Stimulated activated CD4-positive, alpha-beta T cell treated with anti-CD3 and anti-CD28 coated beads, Interleukin-12 subunit alpha, Interleukin-12 subunit beta, amount 100 ng/mL, for 48 hours (primary cell): ENCODE data around the gene RBMS1.

Experiments used
- DNase-seq, 3 donors: peaks; one replicate each; pipeline ENCODE4 v3.0.0-alpha.2; 2020; ENCODE audit warnings: low read depth in 2 of 3, low spot score in 1 of 3

RBMS1 gene

GRCh38 chr2:160257041-160257742 is 236.4 kb downstream of the RBMS1 start:
- no peak for DNase-seq

- no peak for DNase-seq
Observed at GRCh38 chr2:160256507-160256906, 237.1 kb downstream of the RBMS1 start.

GRCh38 chr2:160255408-160255807 is 238.2 kb downstream of the RBMS1 start:
- DNase-seq, result no peak

GRCh38 chr2:160254189-160254762 is 239.3 kb downstream of the RBMS1 start:
- no peak for DNase-seq

GRCh38 chr2:160253440-160254188 is 240.0 kb downstream of the RBMS1 start:
- DNase-seq, result no peak

- DNase-seq, result no peak
Observed at GRCh38 chr2:160252900-160253299, 240.7 kb downstream of the RBMS1 start.

GRCh38 chr2:160252278-160252887 is 241.2 kb downstream of the RBMS1 start:
- no peak for DNase-seq

GRCh38 chr2:160251569-160251968 is 242.0 kb downstream of the RBMS1 start:
- DNase-seq, result no peak

- no peak for DNase-seq
Observed at GRCh38 chr2:160249876-160250275, 243.7 kb downstream of the RBMS1 start.

- no peak for DNase-seq
Observed at GRCh38 chr2:160247296-160248035, 246.1 kb downstream of the RBMS1 start.

GRCh38 chr2:160246356-160246755 is 247.3 kb downstream of the RBMS1 start:
- no peak for DNase-seq

GRCh38 chr2:160245614-160246155 is 247.9 kb downstream of the RBMS1 start:
- no peak for DNase-seq

- no peak for DNase-seq
Observed at GRCh38 chr2:160242893-160243564, 250.6 kb downstream of the RBMS1 start.

GRCh38 chr2:160241251-160242137 is 252.1 kb downstream of the RBMS1 start:
- no peak for DNase-seq

GRCh38 chr2:160239436-160239835 is 254.2 kb downstream of the RBMS1 start:
- DNase-seq, result no peak

- no peak for DNase-seq
Observed at GRCh38 chr2:160238392-160238791, 255.2 kb downstream of the RBMS1 start.

GRCh38 chr2:160232905-160233475 is 260.6 kb downstream of the RBMS1 start:
- DNase-seq, result no peak

GRCh38 chr2:160229591-160229990 is 264.0 kb downstream of the RBMS1 start:
- no peak for DNase-seq
